Suppressor macrophage treated with lipopolysaccharide for 1 hour (primary cell): ENCODE measurements around the gene SCMH1.
"Not testable (repeated sequence)": the region's sequence is repeated elsewhere in the genome, so short reads cannot be mapped to it uniquely, and the experiment has no call there.

Experiments
- DNase-seq, 3 donors: peaks; one replicate each; pipeline ENCODE4 v3.0.0-alpha.2; 2020 to 2022

The SCMH1 gene

GRCh38 chr1:41246568-41246967, 4.5 kb upstream of the SCMH1 start:
- no peak for DNase-seq

- DNase-seq: no peak
These were observed 3.6 kb upstream of the SCMH1 start for GRCh38 chr1:41245659-41246058.

GRCh38 chr1:41243079-41243385, 926 bp upstream of the SCMH1 start:
- DNase-seq: no peak

GRCh38 chr1:41242342-41243078, 404 bp upstream of the SCMH1 start:
- peak in 1 of 3 donors; percentile 25 for DNase-seq

GRCh38 chr1:41241354-41241748, 755 bp downstream of the SCMH1 start:
- peak; percentile 23 to 58 (median 40) for DNase-seq

GRCh38 chr1:41240781-41241353, 1.2 kb downstream of the SCMH1 start:
- peak in 2 of 3 donors; percentile 12 to 30 for DNase-seq

- DNase-seq: peak in 1 of 3 donors; percentile 22
These were observed 2.0 kb downstream of the SCMH1 start for GRCh38 chr1:41239988-41240610.

- DNase-seq: no peak
These were observed 3.7 kb downstream of the SCMH1 start for GRCh38 chr1:41238311-41238988.

GRCh38 chr1:41236781-41237180, 5.3 kb downstream of the SCMH1 start:
- no peak for DNase-seq

GRCh38 chr1:41235893-41236292, 6.2 kb downstream of the SCMH1 start:
- no peak for DNase-seq

GRCh38 chr1:41233708-41234107, 8.4 kb downstream of the SCMH1 start:
- DNase-seq: no peak

GRCh38 chr1:41232305-41232704, 9.8 kb downstream of the SCMH1 start:
- no peak for DNase-seq

GRCh38 chr1:41230656-41231055, 11.4 kb downstream of the SCMH1 start:
- DNase-seq: no peak

GRCh38 chr1:41229219-41229618, 12.9 kb downstream of the SCMH1 start:
- not testable (repeated sequence) for DNase-seq

GRCh38 chr1:41226815-41227434, 15.2 kb downstream of the SCMH1 start:
- no peak for DNase-seq

- no peak for DNase-seq
These were observed 16.6 kb downstream of the SCMH1 start for GRCh38 chr1:41225495-41225894.

GRCh38 chr1:41222496-41222895, 19.6 kb downstream of the SCMH1 start:
- peak; percentile 22 to 54 (median 54) for DNase-seq

GRCh38 chr1:41221995-41222394, 20.1 kb downstream of the SCMH1 start:
- no peak for DNase-seq

- no peak for DNase-seq
These were observed 24.0 kb downstream of the SCMH1 start for GRCh38 chr1:41218152-41218551.

GRCh38 chr1:41217441-41217840, 24.7 kb downstream of the SCMH1 start:
- no peak for DNase-seq

GRCh38 chr1:41215623-41216022, 26.5 kb downstream of the SCMH1 start:
- DNase-seq: no peak

- DNase-seq: no peak
These were observed 28.8 kb downstream of the SCMH1 start for GRCh38 chr1:41213341-41213740.

GRCh38 chr1:41211608-41212007, 30.5 kb downstream of the SCMH1 start:
- DNase-seq: not testable (repeated sequence)
